Activated naive CD4-positive, alpha-beta T cell treated with anti-CD3 and anti-CD28 coated beads, Interleukin-2, amount 50 U/mL, for 72 hours (primary cell): Measurements from ENCODE around the gene BSDC1. TPM values are rescaled to one million over a fixed set of nuclear protein-coding genes. Genes with fewer than 3 reads are reported as not detected.
"Not testable (repeated sequence)": the region's sequence is repeated elsewhere in the genome, so short reads cannot be mapped to it uniquely, and the experiment has no call there.

ENCODE experiments used
- ATAC-seq, 2 donors: fragments of 150-1000 bp; cut with Tn5 transposase; 2 replicates each; pipeline ENCODE4 v1.10.0; 2021; ENCODE audit warnings: mild to moderate bottlenecking in 2 of 2, moderate library complexity in 2 of 2
- DNase-seq, 2 donors: peaks; one replicate each; pipeline ENCODE4 v3.0.0; 2021 to 2022; ENCODE audit warnings: low spot score in 2 of 2
- H3K27ac Mint-ChIP-seq, 2 donors: one replicate each; pipeline ENCODE4 v1.8.0; 2022; ENCODE audit warnings: mild to moderate bottlenecking in 2 of 2, mixed read lengths in 2 of 2
- H3K36me3 Mint-ChIP-seq, 2 donors: one replicate each; pipeline ENCODE4 v1.8.0; 2022; ENCODE audit warnings: mixed read lengths in 2 of 2
- H3K9me3 Mint-ChIP-seq, 2 donors: one replicate each; pipeline ENCODE4 v1.8.0; 2022; ENCODE audit warnings: mixed read lengths in 2 of 2
- total RNA-seq, 2 donors: library from RNA; stranded (reverse); gene quantifications; one replicate each; pipeline ENCODE4 v1.2.3, GENCODE V29; 2022

BSDC1 gene, protein sequence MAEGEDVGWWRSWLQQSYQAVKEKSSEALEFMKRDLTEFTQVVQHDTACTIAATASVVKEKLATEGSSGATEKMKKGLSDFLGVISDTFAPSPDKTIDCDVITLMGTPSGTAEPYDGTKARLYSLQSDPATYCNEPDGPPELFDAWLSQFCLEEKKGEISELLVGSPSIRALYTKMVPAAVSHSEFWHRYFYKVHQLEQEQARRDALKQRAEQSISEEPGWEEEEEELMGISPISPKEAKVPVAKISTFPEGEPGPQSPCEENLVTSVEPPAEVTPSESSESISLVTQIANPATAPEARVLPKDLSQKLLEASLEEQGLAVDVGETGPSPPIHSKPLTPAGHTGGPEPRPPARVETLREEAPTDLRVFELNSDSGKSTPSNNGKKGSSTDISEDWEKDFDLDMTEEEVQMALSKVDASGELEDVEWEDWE
- total RNA-seq = 10 to 100 TPM; 41.8 to 53.0 TPM

DNA sequence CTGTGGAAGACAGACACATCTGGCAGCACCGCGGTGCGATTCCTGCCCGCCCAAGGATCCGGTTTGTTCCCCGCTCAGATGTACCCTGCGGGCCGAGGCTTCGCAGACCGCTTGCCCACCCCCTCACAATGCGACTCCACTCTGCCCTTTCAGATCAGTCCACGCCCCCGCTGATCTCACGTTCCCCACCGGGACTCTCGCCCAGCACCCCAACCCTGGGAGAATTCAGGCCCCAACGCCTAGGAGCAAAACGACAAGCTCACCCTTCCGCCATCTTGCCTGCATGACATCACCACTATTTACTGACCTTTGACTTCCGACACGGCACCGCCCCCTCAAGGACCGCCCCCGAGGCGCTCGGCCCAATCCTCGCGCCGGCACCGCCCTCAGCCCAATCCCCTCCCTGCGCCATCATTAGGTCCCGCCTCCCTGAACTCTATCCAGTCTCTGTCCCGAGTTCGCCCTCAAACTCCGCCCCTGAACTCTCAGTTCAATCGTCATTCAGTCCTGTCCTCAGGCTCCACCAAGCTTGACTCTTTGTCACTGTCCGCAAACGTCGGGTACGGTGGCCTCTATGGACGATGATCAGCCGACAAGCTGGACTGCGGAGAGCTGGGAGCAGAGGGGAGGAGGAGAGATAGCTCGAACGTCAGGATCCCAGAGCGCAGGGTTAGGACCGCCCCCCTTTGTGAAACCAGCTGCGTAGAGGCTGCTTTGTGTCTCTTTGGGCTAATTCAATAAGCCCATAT is at the start of gene BSDC1:
BSDC1 (minus strand) TSS at position 301 of the 749 bp plus-strand sequence; CDS start at position 274, 27 bp downstream.
- H3K27ac Mint-ChIP-seq = peak within 1 kb of the TSS; percentile 93 to 100
- peaks cover 7 to 8% of the 10 kb centered on the region in 2 donors for H3K36me3 Mint-ChIP-seq
- ATAC-seq (peak; percentile 97), DNase-seq (peak; percentile 97 to 99)
- no peaks in the 10 kb centered on the region for H3K9me3 Mint-ChIP-seq

DNA sequence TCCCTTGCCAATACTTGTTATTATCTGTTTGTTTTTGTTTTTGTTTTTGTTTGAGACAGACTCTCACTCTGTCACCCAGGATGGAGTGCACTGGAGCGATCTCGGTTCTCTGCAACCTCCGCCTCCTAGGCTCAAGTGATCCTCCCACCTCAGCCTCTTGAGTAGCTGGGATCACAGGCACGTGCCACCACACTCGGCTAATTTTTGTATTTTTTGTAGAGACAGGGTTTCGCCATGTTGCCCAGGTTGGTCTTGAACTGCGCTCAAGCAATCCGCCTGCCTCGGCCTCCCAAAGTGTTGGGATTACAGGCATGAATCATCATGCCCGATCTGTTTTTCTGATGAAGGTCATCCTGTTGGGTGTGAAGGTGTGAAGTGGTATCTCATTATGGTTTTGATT is 47.2 kb upstream of the BSDC1 start:
- not testable (repeated sequence) for H3K27ac Mint-ChIP-seq, ATAC-seq, DNase-seq, H3K9me3 Mint-ChIP-seq, H3K36me3 Mint-ChIP-seq

DNA sequence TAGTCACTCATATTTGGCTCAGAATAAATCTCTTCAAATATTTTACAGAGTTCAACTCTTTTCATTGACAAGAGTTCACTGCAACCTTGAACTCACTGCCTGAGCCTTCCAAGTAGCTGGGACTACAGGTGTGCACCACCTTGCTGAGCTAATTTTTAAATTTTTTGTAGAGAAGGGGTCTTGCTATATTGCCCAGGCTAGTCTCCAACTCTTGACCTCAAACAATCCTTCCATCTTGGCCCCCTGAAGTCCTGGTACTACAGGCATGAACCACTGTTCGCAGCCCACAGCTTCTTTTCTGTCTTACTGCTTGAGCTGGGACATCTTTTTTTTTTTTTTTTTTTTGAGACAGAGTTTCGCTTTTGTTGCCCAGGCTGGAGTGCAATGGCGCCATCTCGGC is 44.5 kb upstream of the BSDC1 start:
- not testable (repeated sequence) for ATAC-seq, H3K27ac Mint-ChIP-seq, H3K9me3 Mint-ChIP-seq, H3K36me3 Mint-ChIP-seq, DNase-seq

DNA sequence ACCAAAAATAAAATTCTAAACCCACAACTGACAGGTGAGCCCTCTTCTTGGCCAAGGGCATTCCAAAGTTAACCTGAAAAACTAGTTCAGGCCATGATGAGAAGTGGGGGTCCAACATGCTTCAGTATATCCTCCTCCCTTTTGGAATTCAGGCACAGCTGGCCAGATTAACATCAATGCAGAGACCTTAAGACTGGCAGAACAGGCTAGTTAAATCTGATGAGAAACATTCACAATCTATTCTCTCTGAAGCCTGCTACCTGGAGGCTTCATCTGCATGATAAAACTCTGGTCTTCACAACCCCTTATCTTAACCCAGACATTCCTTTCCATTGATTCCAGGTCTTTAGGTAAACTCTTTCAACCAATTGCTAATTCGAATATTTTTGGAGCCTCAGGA is 43.9 kb upstream of the BSDC1 start:
- no peak overlapping the region for H3K27ac Mint-ChIP-seq
- H3K9me3 Mint-ChIP-seq = peaks cover 3 to 5% of the 10 kb centered on the region in 2 donors
- no peak for DNase-seq
- H3K36me3 Mint-ChIP-seq = peaks cover 6 to 8% of the 10 kb centered on the region in 2 donors
- ATAC-seq = no peak

DNA sequence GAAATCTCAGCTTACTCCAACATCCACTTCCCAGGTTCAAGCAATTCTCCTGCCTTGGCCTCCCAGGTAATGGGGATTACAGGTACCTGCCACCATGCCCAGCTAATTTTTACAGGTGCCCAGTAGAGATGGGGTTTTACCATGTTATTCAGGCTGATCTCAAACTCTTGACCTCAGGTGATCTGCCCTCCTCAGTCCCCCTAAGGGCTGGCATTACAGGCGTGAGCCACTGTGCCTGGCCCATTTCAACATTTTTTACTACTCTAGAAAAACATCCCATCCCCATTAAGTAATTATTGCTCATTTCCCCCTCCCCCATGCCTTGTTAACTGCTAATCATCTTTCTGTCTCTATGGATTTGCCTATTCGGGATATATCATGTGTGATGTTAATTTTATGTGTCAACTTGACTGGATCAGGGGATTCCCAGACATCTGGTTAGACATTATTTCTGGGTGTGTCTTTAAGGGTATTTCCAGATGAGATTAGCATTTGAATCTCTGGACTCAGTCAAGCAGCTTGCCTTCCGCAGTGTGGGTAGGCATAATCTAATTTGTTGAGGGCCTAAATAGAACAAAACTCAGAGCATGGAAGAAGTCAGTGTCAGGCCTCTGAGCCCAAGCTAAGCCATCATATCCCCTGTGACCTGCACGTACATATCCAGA is 37.6 kb upstream of the BSDC1 start:
- no peaks in the 10 kb centered on the region for H3K9me3 Mint-ChIP-seq
- H3K27ac Mint-ChIP-seq = no peak overlapping the region
- DNase-seq (no peak), ATAC-seq (no peak)
- H3K36me3 Mint-ChIP-seq = no peaks in the 10 kb centered on the region

DNA sequence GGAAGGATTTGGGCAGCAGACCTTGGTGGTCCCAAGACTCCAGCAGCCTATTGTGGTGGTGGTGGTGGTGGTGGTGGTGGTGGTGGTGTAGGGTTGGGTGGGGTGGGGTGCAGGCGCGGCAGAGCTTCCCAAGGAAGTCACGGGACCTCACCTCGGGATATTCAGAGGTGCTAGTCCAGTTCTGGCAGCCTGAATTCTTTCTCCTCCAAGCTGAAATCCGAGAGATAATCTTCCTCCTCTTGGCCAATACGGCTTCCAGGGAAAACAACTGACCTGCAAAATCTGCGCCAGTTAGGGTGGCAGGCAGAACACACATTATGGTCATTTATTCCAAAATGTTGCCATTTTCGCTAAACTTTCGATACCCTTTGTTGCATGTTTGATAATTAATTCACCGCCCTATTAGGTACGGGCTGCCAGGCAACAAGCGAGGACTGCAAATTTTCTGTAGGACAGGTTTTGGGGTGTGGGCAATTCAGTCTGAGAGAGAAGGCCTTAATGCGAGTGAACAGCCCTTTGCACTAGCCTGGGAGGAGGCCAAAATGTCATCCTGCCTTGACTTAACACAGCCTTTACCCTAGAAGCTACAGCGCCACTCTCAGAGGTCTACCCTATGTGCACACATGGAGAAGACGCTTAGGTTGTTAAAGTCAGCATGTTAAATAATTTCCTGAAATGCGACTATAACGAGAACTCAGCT is 33.2 kb upstream of the BSDC1 start:
- DNase-seq (no peak), ATAC-seq (no peak)
- Mint-ChIP-seq H3K36me3 (no peaks in the 10 kb centered on the region), H3K27ac (no peak overlapping the region), H3K9me3 (no peaks in the 10 kb centered on the region)

DNA sequence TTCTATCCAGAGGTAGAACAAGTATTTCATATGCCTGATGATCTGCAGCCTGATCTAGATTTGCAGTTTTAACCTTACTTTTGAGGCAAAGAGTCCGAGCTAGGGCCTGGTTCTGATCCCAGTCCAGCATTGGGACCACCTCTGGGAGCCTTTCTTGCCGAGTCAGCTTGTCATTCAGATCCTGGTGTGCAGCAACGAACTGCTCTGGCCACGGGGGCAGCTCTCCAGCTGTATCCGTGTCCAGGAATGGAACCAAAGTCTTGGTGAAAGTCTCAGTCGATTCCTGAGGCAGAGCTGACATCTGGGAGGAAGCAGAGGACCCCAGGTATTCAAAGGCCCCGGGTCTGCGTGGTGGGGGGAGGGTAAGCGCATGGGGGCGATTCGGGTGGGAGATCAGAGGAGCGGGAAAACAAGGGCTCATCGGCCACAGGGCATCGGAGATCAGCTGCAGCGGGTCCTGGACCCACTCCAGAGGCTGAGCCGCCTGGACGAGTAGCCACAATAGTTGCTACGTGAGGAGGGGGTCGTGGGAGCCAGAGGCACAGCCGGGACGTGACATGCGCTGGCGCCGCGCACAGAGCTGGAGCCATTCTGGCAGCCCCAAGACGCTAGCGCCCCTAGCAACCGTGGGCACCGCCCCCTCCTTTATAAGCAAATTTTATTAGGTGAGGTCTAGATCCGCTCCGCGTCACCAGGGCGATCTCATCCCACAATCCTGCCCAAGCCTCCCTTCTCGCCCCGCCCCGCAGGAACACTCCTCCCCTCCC is 32.4 kb upstream of the BSDC1 start:
- DNase-seq = no peak
- ATAC-seq = no peak
- no peaks in the 10 kb centered on the region for H3K36me3 Mint-ChIP-seq
- no peak overlapping the region for H3K27ac Mint-ChIP-seq
- H3K9me3 Mint-ChIP-seq = no peaks in the 10 kb centered on the region

DNA sequence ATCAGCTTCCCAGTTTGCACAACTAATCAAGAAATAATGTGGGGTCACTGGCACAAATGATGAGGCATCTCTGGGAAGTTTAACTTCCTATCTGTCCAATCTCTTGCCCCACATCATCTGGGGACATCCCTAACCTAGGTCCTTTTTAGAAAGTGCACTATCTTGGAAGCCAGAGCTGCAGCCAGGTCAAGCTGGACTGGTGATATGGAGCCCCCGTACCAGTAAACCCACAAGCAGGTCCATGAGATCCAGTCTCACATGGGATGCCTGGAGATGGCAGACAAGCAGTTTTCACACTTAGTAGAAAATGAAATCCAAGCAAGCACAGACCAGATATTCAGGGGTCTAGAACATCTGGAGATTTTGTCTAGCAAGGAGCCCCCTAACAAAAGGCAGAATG is 27.5 kb upstream of the BSDC1 start:
- no peak for ATAC-seq

DNA sequence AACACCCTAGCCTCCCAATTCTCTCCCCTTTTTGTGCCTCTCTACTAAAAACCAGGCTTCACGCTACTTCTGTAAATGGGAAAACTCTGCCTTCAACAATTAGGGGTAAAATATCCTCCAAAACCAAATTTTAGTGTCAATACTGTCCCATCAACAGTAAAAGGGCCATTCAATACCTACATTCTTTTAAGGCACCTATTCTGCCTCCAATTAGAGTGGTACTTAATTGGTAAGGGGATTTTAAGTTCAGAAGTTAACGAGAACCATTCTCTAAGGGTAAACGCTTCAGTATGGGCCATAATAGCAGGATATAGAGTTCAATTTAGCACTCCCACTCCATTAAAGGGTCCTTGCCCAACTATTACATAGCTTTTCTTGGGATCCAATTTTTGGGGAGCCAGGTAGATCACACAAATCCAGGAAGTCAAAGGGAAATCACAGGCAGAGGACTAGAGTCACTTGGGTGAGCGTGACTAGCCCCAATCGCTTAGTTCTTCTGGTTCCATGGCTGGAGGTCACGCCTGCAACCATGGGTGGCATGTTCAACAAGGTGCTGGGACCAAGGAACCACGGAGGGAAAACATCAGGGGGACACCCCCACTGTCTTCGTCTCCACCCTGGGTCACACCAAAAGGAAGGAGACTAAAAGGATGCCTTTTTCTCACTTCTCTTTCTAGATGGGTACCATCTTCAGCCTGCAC is 20.1 kb upstream of the BSDC1 start:
- H3K27ac Mint-ChIP-seq = peak overlapping the region in 1 of 2 donors; percentile 2
- no peaks in the 10 kb centered on the region for H3K36me3 Mint-ChIP-seq
- no peak for DNase-seq
- no peak for ATAC-seq
- no peaks in the 10 kb centered on the region for H3K9me3 Mint-ChIP-seq

More for the DNA sequence above, 27.5 kb upstream of the BSDC1 start:
- no peak for DNase-seq
- no peak overlapping the region for H3K27ac Mint-ChIP-seq
- no peaks in the 10 kb centered on the region for H3K9me3 Mint-ChIP-seq
- H3K36me3 Mint-ChIP-seq = no peaks in the 10 kb centered on the region

DNA sequence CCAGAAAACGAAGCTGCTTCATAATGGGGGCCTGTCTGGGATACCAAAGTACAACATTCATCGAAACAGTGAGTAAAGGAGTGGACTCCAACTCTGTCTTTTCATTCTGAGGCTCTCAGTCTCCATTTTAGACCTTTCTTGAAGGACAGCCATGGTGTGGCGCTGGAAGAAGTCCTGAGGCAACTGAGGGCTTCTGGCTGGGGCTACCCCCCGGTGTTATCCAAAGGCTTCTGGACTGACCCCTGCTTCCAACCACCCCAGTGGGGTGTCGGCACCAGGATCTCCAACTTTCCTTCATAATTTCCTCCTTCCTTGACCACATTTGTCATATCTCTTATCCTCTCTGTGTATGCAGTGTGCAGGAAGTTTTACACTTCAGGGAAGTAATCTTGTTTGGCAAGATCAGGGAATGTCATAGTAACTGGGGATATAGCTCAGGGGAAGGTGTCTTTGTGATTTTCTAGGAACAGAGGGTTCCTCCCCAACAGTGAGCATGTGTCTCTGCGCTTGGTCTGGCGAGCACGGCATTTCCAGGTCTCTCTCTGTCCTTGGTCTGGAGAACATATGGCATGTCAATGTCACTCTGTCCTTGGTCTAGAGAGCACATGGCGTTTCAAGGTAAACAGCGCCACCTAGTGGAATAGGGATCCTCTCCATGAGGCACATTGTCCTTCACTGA is 19.4 kb upstream of the BSDC1 start:
- ATAC-seq (peak; percentile 89 to 90), DNase-seq (peak; percentile 59 to 80)
- Mint-ChIP-seq H3K27ac (peak overlapping the region in 1 of 2 donors; percentile 2), H3K36me3 (no peaks in the 10 kb centered on the region), H3K9me3 (no peaks in the 10 kb centered on the region)

DNA sequence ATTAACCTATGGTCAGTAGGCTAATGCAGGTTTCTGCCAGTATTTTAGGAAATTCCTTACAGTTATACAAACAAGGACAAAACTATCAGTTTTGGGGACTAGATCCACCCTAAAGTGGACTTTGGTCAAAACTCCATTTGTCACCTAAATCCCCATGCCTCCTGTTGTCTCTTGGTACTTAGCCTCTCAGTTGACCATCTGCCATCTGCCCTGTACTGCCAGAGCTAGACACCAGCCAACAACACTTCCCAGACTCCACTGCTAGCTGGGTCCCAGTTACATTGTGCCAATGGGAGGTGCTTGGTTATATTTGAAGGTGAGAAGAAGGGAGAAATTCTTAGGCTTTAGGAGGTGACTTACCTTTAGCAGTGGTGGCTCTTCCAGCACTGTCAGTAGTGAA is 17.0 kb upstream of the BSDC1 start:
- H3K27ac Mint-ChIP-seq = no peak overlapping the region
- DNase-seq = no peak
- H3K36me3 Mint-ChIP-seq = no peaks in the 10 kb centered on the region
- H3K9me3 Mint-ChIP-seq = no peaks in the 10 kb centered on the region
- ATAC-seq = no peak

DNA sequence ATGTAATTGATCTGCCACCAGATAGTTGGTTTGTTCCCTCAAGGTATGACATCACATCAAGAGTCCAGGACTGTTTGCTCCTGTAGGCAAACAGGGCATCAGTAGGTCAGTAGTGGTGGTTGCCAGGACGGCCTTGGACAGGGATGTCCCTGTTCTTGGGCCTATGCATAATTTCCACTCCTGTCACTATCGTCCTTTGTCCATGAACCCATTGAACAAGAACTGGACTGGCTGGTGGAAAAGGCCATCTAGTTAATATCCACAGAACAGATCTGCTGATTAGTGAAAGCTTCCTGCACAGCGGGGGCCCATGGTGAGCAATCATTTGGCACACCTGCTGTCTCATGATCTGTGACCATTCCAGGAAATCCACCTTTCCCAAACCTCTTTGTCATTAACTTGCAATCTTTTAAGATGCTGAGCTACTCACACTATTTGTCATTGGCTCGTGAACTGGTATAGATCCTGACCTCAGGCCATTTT is 12.4 kb upstream of the BSDC1 start:
- ATAC-seq (no peak), DNase-seq (no peak)
- no peaks in the 10 kb centered on the region for H3K9me3 Mint-ChIP-seq
- no peaks in the 10 kb centered on the region for H3K36me3 Mint-ChIP-seq
- no peak overlapping the region for H3K27ac Mint-ChIP-seq

DNA sequence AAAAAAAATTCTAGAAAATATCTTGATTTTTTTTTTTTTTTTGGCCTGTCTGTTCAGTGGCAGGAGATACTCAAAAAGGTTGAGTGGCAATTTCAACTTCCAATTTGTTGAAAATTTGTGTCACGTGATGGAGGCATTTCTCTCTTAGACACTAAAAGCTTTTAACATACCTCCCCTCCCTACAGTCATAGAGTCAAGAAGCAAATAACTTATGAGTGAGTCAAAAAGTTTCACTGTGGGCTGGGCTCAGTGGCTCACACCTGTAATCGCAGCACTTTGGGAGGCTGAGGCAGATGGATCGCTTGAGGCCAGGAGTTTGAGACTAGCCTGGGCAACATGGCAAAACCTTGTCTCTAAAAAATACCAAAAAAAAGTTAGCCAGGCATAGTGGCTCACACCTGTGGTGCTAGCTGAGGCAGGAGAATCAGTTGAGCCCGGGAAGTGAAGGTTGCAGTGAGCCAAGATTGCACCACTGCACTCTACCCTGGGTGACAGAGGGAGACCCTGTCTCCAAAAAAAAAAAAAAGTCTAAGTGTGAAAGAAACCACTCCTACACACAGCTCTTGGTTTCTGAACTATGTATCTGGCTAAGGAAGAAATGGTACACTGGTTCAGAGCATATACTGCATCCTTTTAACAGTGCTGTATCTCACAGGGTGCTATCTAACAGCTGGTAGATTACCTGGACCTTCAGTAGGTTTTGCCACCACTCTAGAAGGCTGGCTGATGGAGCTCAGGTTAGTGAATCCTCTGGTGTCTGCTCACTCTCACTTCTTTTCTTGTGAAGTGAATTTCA is 11.6 kb upstream of the BSDC1 start:
- Mint-ChIP-seq H3K36me3 (no peaks in the 10 kb centered on the region), H3K9me3 (no peaks in the 10 kb centered on the region), H3K27ac (no peak overlapping the region)
- peak in 1 of 2 donors; percentile 59 for ATAC-seq
- DNase-seq = no peak

DNA sequence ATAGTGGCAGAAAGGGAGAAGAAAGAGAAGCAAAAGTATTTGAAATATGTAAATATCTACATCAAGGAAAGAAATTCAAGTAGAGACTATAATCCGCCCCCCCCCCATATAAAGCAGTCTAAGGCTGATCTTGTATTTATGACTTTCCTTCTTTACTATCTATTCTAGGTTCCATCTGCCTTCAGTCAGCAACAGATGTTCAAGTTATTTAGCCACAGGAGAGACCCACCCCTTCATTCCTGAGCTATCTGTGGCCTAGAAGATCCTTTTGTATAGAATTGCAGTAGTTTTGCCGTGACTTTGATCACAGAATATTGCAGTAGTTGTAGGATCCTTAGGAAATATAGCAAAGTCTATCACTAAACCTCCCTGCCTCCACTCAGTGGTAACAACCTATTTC is 10.7 kb upstream of the BSDC1 start:
- no peak for ATAC-seq
- no peak overlapping the region for H3K27ac Mint-ChIP-seq
- no peaks in the 10 kb centered on the region for H3K9me3 Mint-ChIP-seq
- H3K36me3 Mint-ChIP-seq = no peaks in the 10 kb centered on the region
- DNase-seq = no peak
